Stimulated activated CD4-positive, alpha-beta T cell treated with anti-CD3 and anti-CD28 coated beads, Interleukin-15, amount 100 ng/mL, for 48 hours (primary cell): ENCODE results near the gene CAPN5.

Experiments
- DNase-seq, 2 donors: peaks; one replicate each; pipeline ENCODE4 v3.0.0-alpha.2; 2020; ENCODE audit warnings: low read depth in 2 of 2

CAPN5 gene

GRCh38 chr11:77064648-77065217 lies 2.0 kb upstream of the CAPN5 start:
- no peak for DNase-seq

- no peak for DNase-seq
Measured at GRCh38 chr11:77065878-77066228, 918 bp upstream of the CAPN5 start.

- DNase-seq = no peak
Measured at GRCh38 chr11:77067861-77068443, 1.2 kb downstream of the CAPN5 start.

- no peak for DNase-seq
Measured at GRCh38 chr11:77068457-77069335, 1.9 kb downstream of the CAPN5 start.

- DNase-seq = no peak
Measured at GRCh38 chr11:77069336-77069968, 2.7 kb downstream of the CAPN5 start.

- DNase-seq = no peak
Measured at GRCh38 chr11:77069969-77070582, 3.3 kb downstream of the CAPN5 start.

- DNase-seq = no peak
Measured at GRCh38 chr11:77071077-77071476, 4.3 kb downstream of the CAPN5 start.

GRCh38 chr11:77071671-77072605 lies 5.2 kb downstream of the CAPN5 start:
- DNase-seq = no peak

- DNase-seq = no peak
Measured at GRCh38 chr11:77072851-77073327, 6.1 kb downstream of the CAPN5 start.

GRCh38 chr11:77073328-77074001 lies 6.7 kb downstream of the CAPN5 start:
- no peak for DNase-seq

GRCh38 chr11:77074205-77074604 lies 7.4 kb downstream of the CAPN5 start:
- no peak for DNase-seq

GRCh38 chr11:77074626-77075221 lies 8.0 kb downstream of the CAPN5 start:
- DNase-seq = no peak

- DNase-seq = no peak
Measured at GRCh38 chr11:77075425-77075905, 8.7 kb downstream of the CAPN5 start.

GRCh38 chr11:77079666-77080065 lies 12.9 kb downstream of the CAPN5 start:
- no peak for DNase-seq

GRCh38 chr11:77080643-77081210 lies 14.0 kb downstream of the CAPN5 start:
- DNase-seq = no peak

GRCh38 chr11:77081381-77081851 lies 14.6 kb downstream of the CAPN5 start:
- no peak for DNase-seq

- no peak for DNase-seq
Measured at GRCh38 chr11:77081976-77082836, 15.4 kb downstream of the CAPN5 start.

GRCh38 chr11:77082838-77083565 lies 16.2 kb downstream of the CAPN5 start:
- peak in 1 of 2 donors; percentile 30 for DNase-seq
